Transverse colon (tissue), 4 donors: Measurements from ENCODE around the gene CEP104.

Experiments used
- CTCF ChIP-seq, 5 experiments: fragments of 200-600 bp in 3 of 5; fragments of 450-650 bp in 2 of 5; sonication (generic) in 3 of 5; IDR thresholded peaks; 1 replicate in 2 of 5; 2 replicates in 3 of 5; pipeline ENCODE4 v1.5.1; 2016 to 2017; ENCODE audit warnings: antibody characterized with exemption in 5 of 5, inconsistent platforms in 3 of 5, mild to moderate bottlenecking in 2 of 5, moderate library complexity in 1 of 5
- POLR2A ChIP-seq: fragments of 450-650 bp; IDR thresholded peaks from one replicate; pipeline ENCODE4 v1.6.1; 2016; ENCODE audit warnings: antibody characterized with exemption, mild to moderate bottlenecking, moderate library complexity
- POLR2AphosphoS5 ChIP-seq, 3 donors: sonication (generic); formaldehyde crosslinking; IDR thresholded peaks; one replicate each; pipeline ENCODE4 v1.6.1; 2016; ENCODE audit warnings: antibody characterized with exemption in 3 of 3

- no peak for TF ChIP-seq CTCF (IDR thresholded peaks at IDR 0.05)
- TF ChIP-seq POLR2A: no peak
- TF ChIP-seq POLR2AphosphoS5 (IDR thresholded peaks at IDR 0.05): no peak
Measured at GRCh38 chr1:3774276-3774945, 82.6 kb downstream of the CEP104 start.
